ENCODE data around the gene CGB1. TPM values are rescaled to one million over a fixed set of nuclear protein-coding genes. Genes with fewer than 3 reads are reported as not detected.
"Not testable (repeated sequence)": the region's sequence is repeated elsewhere in the genome, so short reads cannot be mapped to it uniquely, and the experiment has no call there.

The CGB1 gene
- total and polyA plus RNA-seq, 2 of the 8 experiments (the other 6 are each of a cell fraction or from before 2014, with no cell fraction given) = not detected

DNA sequence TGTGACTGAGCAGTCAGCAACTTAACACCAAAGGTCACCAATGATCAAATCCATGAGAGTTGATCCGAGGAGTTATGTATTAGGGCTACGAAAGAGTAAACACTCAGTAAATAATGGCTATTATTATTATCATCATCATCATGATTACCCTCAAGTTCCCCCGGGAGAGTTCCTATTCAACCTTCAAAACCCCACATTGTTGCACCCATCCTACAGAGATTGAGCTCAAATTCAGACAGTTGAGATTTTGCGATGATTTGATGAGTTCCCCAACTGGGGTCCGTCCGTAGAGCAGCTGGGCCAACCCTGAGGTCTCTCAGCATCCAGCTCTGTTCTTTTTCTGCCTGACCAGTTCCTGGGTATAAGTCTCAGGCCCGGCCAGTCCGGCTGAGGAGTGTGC lies 1.4 kb upstream of the CGB1 start:
- H4K20me1 ChIP-seq (replicated peaks in 1 of 2; ENCODE audit: control insufficient read depth in 1 of 2, insufficient read depth in 2 of 2, low read length in 2 of 2); H3K56ac ChIP-seq (replicated peaks; ENCODE audit: insufficient read length, low read depth, low read length); H3K23me2 ChIP-seq (ENCODE audit: low read depth, low read length); H2AK5ac ChIP-seq (ENCODE audit: low read depth, low read length); H3K79me1 ChIP-seq (ENCODE audit: low read depth, low read length); POLR2A ChIA-PET (ENCODE audit: partially characterized antibody); H3K27me3 ChIP-seq (replicated peaks in 1 of 4; ENCODE audit: control insufficient read depth in 3 of 4, extremely low read depth in 1 of 4, insufficient read depth in 3 of 4, low read length in 3 of 4); H3K4me3 ChIP-seq (ENCODE audit: extremely low read depth in 1 of 4, insufficient read depth in 2 of 4, low read depth in 3 of 4, low read length in 4 of 4); H4K8ac ChIP-seq (ENCODE audit: extremely low read depth, insufficient read depth, low read length); H2AFZ ChIP-seq (ENCODE audit: low read length); H2BK15ac ChIP-seq (ENCODE audit: low read length); H3K27ac ChIP-seq (ENCODE audit: low read depth, low read length); FAIRE-seq; H3K79me2 ChIP-seq (ENCODE audit: control insufficient read depth in 1 of 2, insufficient read depth in 2 of 2, low read length in 2 of 2); H3K23ac ChIP-seq (ENCODE audit: insufficient read length); H2BK5ac ChIP-seq (ENCODE audit: low read depth, low read length); H3K9me3 ChIP-seq (ENCODE audit: insufficient read depth in 2 of 2, low read depth in 1 of 2, low read length in 1 of 2); H2BK120ac ChIP-seq (replicated peaks; ENCODE audit: low read depth, low read length); H2BK20ac ChIP-seq (ENCODE audit: low read length); H3K4ac ChIP-seq (replicated peaks; ENCODE audit: insufficient read length, low read depth, low read length); H3K14ac ChIP-seq (ENCODE audit: insufficient read length); DNase-seq (ENCODE audit: low read depth in 1 of 2, low spot score in 2 of 2); H3K36me3 ChIP-seq (ENCODE audit: control insufficient read depth in 2 of 4, insufficient read depth in 4 of 4, low read length in 3 of 4); H4K91ac ChIP-seq (replicated peaks; ENCODE audit: insufficient read length, low read length); H3K9ac ChIP-seq (replicated peaks in 1 of 4; ENCODE audit: extremely low read depth in 1 of 4, low read depth in 3 of 4, low read length in 3 of 4); H4K5ac ChIP-seq (ENCODE audit: insufficient read length, low read depth, low read length); H3K18ac ChIP-seq (ENCODE audit: extremely low read depth, low read length); H3K4me2 ChIP-seq (ENCODE audit: insufficient read depth in 1 of 2, low read depth in 2 of 2, low read length in 2 of 2); H2BK12ac ChIP-seq (ENCODE audit: low read depth, low read length); H3K4me1 ChIP-seq (replicated peaks in 1 of 4; ENCODE audit: control insufficient read depth in 3 of 4, insufficient read depth in 4 of 4, low read length in 3 of 4): not testable (repeated sequence)
- CTCF ChIA-PET (ENCODE audit: partially characterized antibody) = interaction anchor here (0.7 kb wide), 1 partner anchor 237 kb away, joined by 5 read pairs; no protein-coding TSS in a partner anchor
- WGBS, 2 experiments (ENCODE audit: extremely low coverage in 1 of 2, insufficient coverage in 1 of 2, insufficient read length in 1 of 2, insufficient replicate concordance in 2 of 2, low coverage in 1 of 2, low lambda C conversion rate in 2 of 2, missing lambda C conversion rate in 1 of 2) = 91% methylated on average over 6 of the region's 8 CpGs; no CpG with 5 or more reads in 1 of the 2 experiments

All from H1 (cell line).